ENCODE results near the gene KAZN. TPM values are rescaled to one million over a fixed set of nuclear protein-coding genes. Genes with fewer than 3 reads are reported as not detected.

The KAZN gene
- total and polyA plus RNA-seq, 4 donors = 7.6 to 18.8 (median 11.2) TPM

GRCh38 chr1:14677292-14677971 lies 78.9 kb downstream of the KAZN start:
- WGBS, 2 donors = 84 to 95% methylated on average over 3 of the region's 3 CpGs
- DNase-seq (no peak), ATAC-seq (ENCODE audit: insufficient read depth, low FRiP score) (no peak)
- no peak overlapping the region for H3K4me3 ChIP-seq
- TF ChIP-seq, protein P1, sequence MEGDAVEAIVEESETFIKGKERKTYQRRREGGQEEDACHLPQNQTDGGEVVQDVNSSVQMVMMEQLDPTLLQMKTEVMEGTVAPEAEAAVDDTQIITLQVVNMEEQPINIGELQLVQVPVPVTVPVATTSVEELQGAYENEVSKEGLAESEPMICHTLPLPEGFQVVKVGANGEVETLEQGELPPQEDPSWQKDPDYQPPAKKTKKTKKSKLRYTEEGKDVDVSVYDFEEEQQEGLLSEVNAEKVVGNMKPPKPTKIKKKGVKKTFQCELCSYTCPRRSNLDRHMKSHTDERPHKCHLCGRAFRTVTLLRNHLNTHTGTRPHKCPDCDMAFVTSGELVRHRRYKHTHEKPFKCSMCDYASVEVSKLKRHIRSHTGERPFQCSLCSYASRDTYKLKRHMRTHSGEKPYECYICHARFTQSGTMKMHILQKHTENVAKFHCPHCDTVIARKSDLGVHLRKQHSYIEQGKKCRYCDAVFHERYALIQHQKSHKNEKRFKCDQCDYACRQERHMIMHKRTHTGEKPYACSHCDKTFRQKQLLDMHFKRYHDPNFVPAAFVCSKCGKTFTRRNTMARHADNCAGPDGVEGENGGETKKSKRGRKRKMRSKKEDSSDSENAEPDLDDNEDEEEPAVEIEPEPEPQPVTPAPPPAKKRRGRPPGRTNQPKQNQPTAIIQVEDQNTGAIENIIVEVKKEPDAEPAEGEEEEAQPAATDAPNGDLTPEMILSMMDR (IDR thresholded peaks at IDR 0.05; ENCODE audit: control extremely low read depth, extremely low read depth) = no peak
- H3K9me3 ChIP-seq (ENCODE audit: control insufficient read depth in 4 of 4, insufficient read depth in 3 of 4, low read length in 3 of 4) = peaks cover 0 to 3% (median 0%) of the 10 kb centered on the region in 4 donors
- no peaks in the 10 kb centered on the region for H3K36me3 ChIP-seq (ENCODE audit: control insufficient read depth in 4 of 4, insufficient read depth in 4 of 4, low read length in 4 of 4)
- peaks cover 0 to 2% (median 0%) of the 10 kb centered on the region in 3 donors for H3K27me3 ChIP-seq (ENCODE audit: control insufficient read depth in 3 of 3, insufficient read depth in 3 of 3, low read length in 2 of 3)
- H3K9ac ChIP-seq (ENCODE audit: insufficient read depth in 1 of 2, low read length in 2 of 2) = no peak overlapping the region
- no peak overlapping the region for H3K27ac ChIP-seq (ENCODE audit: low read depth in 1 of 2, low read length in 1 of 2)
- peaks cover 0 to 23% (median 9%) of the 10 kb centered on the region in 5 donors for H3K4me1 ChIP-seq (ENCODE audit: control insufficient read depth in 5 of 5, insufficient read depth in 5 of 5, low read length in 5 of 5)

DNA sequence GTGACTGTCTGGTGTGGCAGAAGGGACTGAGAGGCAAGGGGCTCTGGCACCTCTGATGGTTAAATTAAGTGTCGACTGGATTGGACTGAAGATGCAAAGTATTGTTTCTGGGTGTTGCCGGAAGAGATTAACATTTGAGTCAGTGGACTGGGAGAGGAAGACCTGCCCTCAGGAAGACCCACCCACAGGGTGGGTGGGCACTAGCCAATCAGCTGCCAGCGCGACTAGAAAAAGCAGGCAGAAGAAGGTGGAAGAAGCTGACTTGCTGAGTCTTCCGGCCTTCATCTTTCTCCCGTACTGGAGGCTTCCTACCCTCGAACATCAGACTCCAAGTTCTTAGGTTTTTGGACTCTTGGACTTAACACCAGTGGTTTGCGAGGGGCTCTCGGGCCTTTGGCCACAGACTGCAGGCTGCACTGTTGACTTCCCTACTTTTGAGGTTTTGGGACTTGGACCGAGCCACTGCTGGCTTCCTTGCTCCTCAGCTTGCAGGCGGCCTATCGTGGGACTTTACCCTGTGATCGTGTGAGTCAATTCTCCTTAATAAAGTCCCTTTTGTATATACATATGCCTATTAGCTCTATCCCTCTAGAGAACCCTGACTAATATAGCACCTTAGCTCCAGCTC lies 79.6 kb downstream of the KAZN start:
- H3K9ac ChIP-seq (ENCODE audit: insufficient read depth in 1 of 2, low read length in 2 of 2) = no peak overlapping the region
- peaks cover 0 to 29% (median 9%) of the 10 kb centered on the region in 5 donors for H3K4me1 ChIP-seq (ENCODE audit: control insufficient read depth in 5 of 5, insufficient read depth in 5 of 5, low read length in 5 of 5)
- ATAC-seq (ENCODE audit: insufficient read depth, low FRiP score) (no peak), DNase-seq (no peak)
- WGBS, 2 donors = 84 to 90% methylated on average over 13 of the region's 13 CpGs
- H3K36me3 ChIP-seq (ENCODE audit: control insufficient read depth in 4 of 4, insufficient read depth in 4 of 4, low read length in 4 of 4) = no peaks in the 10 kb centered on the region
- peaks cover 0 to 3% (median 0%) of the 10 kb centered on the region in 4 donors for H3K9me3 ChIP-seq (ENCODE audit: control insufficient read depth in 4 of 4, insufficient read depth in 3 of 4, low read length in 3 of 4)
- TF ChIP-seq, protein P1 (IDR thresholded peaks at IDR 0.05; ENCODE audit: control extremely low read depth, extremely low read depth) = no peak
- peaks cover 0 to 2% (median 0%) of the 10 kb centered on the region in 3 donors for H3K27me3 ChIP-seq (ENCODE audit: control insufficient read depth in 3 of 3, insufficient read depth in 3 of 3, low read length in 2 of 3)
- H3K4me3 ChIP-seq = no peak overlapping the region
- no peak overlapping the region for H3K27ac ChIP-seq (ENCODE audit: low read depth in 1 of 2, low read length in 1 of 2)

DNA sequence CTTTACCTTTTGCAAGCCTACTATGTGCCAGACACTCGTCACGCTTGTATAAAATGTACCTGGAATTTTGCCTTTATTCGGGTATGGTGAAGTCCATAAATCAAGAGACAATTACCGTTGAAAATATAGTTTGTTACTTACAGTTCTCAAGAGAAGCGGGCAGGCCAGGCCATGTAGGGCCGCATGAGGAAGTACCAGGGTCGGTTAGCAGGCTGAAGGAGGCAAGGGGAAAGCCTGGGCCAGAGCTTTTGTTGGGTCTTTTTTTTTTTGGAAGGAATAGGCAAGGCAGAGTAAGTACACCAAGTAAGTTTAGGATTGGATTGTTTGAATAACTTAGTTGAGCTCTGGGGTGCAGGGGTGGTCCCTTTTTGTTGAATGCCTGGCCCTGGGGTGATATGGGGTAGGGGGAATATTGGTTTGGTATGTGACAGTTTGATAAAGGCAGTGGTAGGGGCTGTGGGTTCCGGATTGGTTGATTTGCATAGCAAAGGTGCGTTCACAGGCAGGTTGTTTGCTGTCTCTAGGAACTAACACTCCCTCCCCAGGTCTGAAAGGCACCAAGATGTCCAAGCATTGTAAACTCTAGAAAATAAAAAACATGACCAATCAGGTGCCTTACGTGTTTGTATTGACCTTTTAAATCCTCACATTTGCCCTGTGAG lies 80.7 kb downstream of the KAZN start:
- DNase-seq = no peak
- TF ChIP-seq, protein P1 (IDR thresholded peaks at IDR 0.05; ENCODE audit: control extremely low read depth, extremely low read depth) = no peak
- no peak overlapping the region for H3K9ac ChIP-seq (ENCODE audit: insufficient read depth in 1 of 2, low read length in 2 of 2)
- ATAC-seq (ENCODE audit: insufficient read depth, low FRiP score) = no peak
- H3K36me3 ChIP-seq (ENCODE audit: control insufficient read depth in 4 of 4, insufficient read depth in 4 of 4, low read length in 4 of 4) = no peaks in the 10 kb centered on the region
- H3K4me1 ChIP-seq (ENCODE audit: control insufficient read depth in 5 of 5, insufficient read depth in 5 of 5, low read length in 5 of 5) = peaks cover 0 to 30% (median 9%) of the 10 kb centered on the region in 5 donors
- peaks cover 0 to 3% (median under 1%) of the 10 kb centered on the region in 4 donors for H3K9me3 ChIP-seq (ENCODE audit: control insufficient read depth in 4 of 4, insufficient read depth in 3 of 4, low read length in 3 of 4)
- 75 to 80% methylated on average over 10 of the region's 10 CpGs for WGBS, 2 donors
- no peak overlapping the region for H3K4me3 ChIP-seq
- peaks cover 0 to 2% (median 0%) of the 10 kb centered on the region in 3 donors for H3K27me3 ChIP-seq (ENCODE audit: control insufficient read depth in 3 of 3, insufficient read depth in 3 of 3, low read length in 2 of 3)
- H3K27ac ChIP-seq (ENCODE audit: low read depth in 1 of 2, low read length in 1 of 2) = no peak overlapping the region

All from lung (tissue), 12 donors.